ENCODE data around the gene SMCO2.

Gene SMCO2

GRCh38 chr12:27524839-27525753 lies 78.6 kb downstream of the SMCO2 start:
- Histone ChIP-seq H3K79me2 (ENCODE audit: insufficient read depth, low read length) (no peaks in the 10 kb centered on the region), H2AFZ (ENCODE audit: low read depth, low read length, severe bottlenecking) (no peak overlapping the region), H3K36me3 (ENCODE audit: low read length) (no peaks in the 10 kb centered on the region), H3K4me3 (ENCODE audit: insufficient read depth, low read length, poor library complexity, severe bottlenecking) (peak overlapping the region; percentile 71), H3K9me2 (replicated peaks; ENCODE audit: insufficient read depth, low read length) (no peaks in the 10 kb centered on the region), H3F3A (ENCODE audit: insufficient read depth) (no peaks in the 10 kb centered on the region), H3K9me3 (ENCODE audit: insufficient read depth, low read length) (no peaks in the 10 kb centered on the region), H3K9ac (ENCODE audit: low read length) (peak overlapping the region; percentile 53; the same call in 1 of the 2 replicates), H3K27ac (ENCODE audit: low read depth, low read length) (no peak overlapping the region), H3K4me2 (ENCODE audit: low read depth, low read length, poor library complexity, severe bottlenecking) (peak overlapping the region; percentile 67), H3K27me3 (ENCODE audit: low read length) (no peaks in the 10 kb centered on the region), H4K20me1 (ENCODE audit: low read depth, low read length) (no peaks in the 10 kb centered on the region)
- TF ChIP-seq CTCF (IDR thresholded peaks at IDR 0.05; ENCODE audit: insufficient read depth, low read length, poor library complexity, severe bottlenecking) (no peak), EZH2phosphoT487 (conservative IDR thresholded peaks at IDR 0.05; ENCODE audit: low read length) (no peak)

GRCh38 chr12:27527512-27527911 lies 81.0 kb downstream of the SMCO2 start:
- no peak for TF ChIP-seq EZH2phosphoT487 (conservative IDR thresholded peaks at IDR 0.05; ENCODE audit: low read length)
- no peak for TF ChIP-seq CTCF (IDR thresholded peaks at IDR 0.05; ENCODE audit: insufficient read depth, low read length, poor library complexity, severe bottlenecking)
- Histone ChIP-seq H3K9ac (ENCODE audit: low read length) (no peak overlapping the region), H3K36me3 (ENCODE audit: low read length) (no peaks in the 10 kb centered on the region), H4K20me1 (ENCODE audit: low read depth, low read length) (no peaks in the 10 kb centered on the region), H3K27me3 (ENCODE audit: low read length) (no peaks in the 10 kb centered on the region), H2AFZ (ENCODE audit: low read depth, low read length, severe bottlenecking) (no peak overlapping the region), H3K4me3 (ENCODE audit: insufficient read depth, low read length, poor library complexity, severe bottlenecking) (no peak overlapping the region), H3K79me2 (ENCODE audit: insufficient read depth, low read length) (no peaks in the 10 kb centered on the region), H3K4me2 (ENCODE audit: low read depth, low read length, poor library complexity, severe bottlenecking) (no peak overlapping the region), H3K9me3 (ENCODE audit: insufficient read depth, low read length) (no peaks in the 10 kb centered on the region), H3K27ac (ENCODE audit: low read depth, low read length) (no peak overlapping the region), H3F3A (ENCODE audit: insufficient read depth) (no peaks in the 10 kb centered on the region), H3K9me2 (replicated peaks; ENCODE audit: insufficient read depth, low read length) (no peaks in the 10 kb centered on the region)

- Histone ChIP-seq H3K79me2 (ENCODE audit: insufficient read depth, low read length) (no peaks in the 10 kb centered on the region), H3K27ac (ENCODE audit: low read depth, low read length) (no peak overlapping the region), H3K27me3 (ENCODE audit: low read length) (no peaks in the 10 kb centered on the region), H4K20me1 (ENCODE audit: low read depth, low read length) (no peaks in the 10 kb centered on the region), H3K9me2 (replicated peaks; ENCODE audit: insufficient read depth, low read length) (no peaks in the 10 kb centered on the region), H3K36me3 (ENCODE audit: low read length) (no peaks in the 10 kb centered on the region), H3K9ac (ENCODE audit: low read length) (no peak overlapping the region), H3F3A (ENCODE audit: insufficient read depth) (no peaks in the 10 kb centered on the region), H3K9me3 (ENCODE audit: insufficient read depth, low read length) (no peaks in the 10 kb centered on the region), H3K4me2 (ENCODE audit: low read depth, low read length, poor library complexity, severe bottlenecking) (no peak overlapping the region), H3K4me3 (ENCODE audit: insufficient read depth, low read length, poor library complexity, severe bottlenecking) (no peak overlapping the region), H2AFZ (ENCODE audit: low read depth, low read length, severe bottlenecking) (no peak overlapping the region)
- TF ChIP-seq EZH2phosphoT487 (conservative IDR thresholded peaks at IDR 0.05; ENCODE audit: low read length) (no peak), CTCF (IDR thresholded peaks at IDR 0.05; ENCODE audit: insufficient read depth, low read length, poor library complexity, severe bottlenecking) (no peak)
These were observed 82.3 kb downstream of the SMCO2 start for GRCh38 chr12:27528788-27529187.
